Sciatic nerve (tissue), 2 donors: ENCODE results near the gene RCC2. TPM values are rescaled to one million over a fixed set of nuclear protein-coding genes. Genes with fewer than 3 reads are reported as not detected.

Experiments
- ATAC-seq: fragments of 200-7000 bp; cut with Tn5 transposase; one replicate; pipeline ENCODE4 v1.9.1; 2020; ENCODE audit warnings: mild to moderate bottlenecking, moderate library complexity
- DNase-seq: peaks from one replicate; pipeline ENCODE4 v3.0.0-alpha.2; 2020; ENCODE audit warnings: low spot score
- intact Hi-C: fragments of 100-400 bp; cut with DNase I; formaldehyde crosslinking; loops from one replicate; pipeline ENCODE4 v1.14.2; 2022
- total RNA-seq: library from RNA; stranded (reverse); fragmentation: NEBNext Ultra II Directional; extraction: Animal tissue kit (Norgen Biotek cat#: 25700); gene quantifications from one replicate; pipeline ENCODE4 v1.2.1, GENCODE V29; 2021
- donor health status: DM: no; HTN: no; CAD: no.
- donor health status: DM: no; HTN: no; CAD: no.

The RCC2 gene
- total RNA-seq, 1 donor from 2014 or later: 29.6 TPM

DNA sequence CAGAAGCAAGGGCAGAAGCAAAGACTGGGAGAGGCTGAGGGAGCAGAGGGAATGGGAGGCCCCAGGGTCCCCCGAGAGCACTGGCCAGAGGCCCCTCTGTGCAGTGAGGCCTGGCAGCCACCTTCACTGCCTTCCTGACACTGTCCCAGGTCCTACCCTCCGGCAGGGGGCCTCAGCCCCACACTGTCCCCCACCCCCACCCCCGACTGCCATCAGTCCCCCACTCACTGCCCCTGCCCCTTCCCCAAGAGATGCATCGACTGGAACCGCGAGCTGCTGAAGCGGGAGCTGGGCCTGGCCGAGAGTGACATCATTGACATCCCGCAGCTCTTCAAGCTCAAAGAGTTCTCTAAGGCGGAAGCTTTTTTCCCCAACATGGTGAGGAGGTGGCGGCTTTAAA lies 80.4 kb downstream of the RCC2 start:
- no peak for DNase-seq
- ATAC-seq: no peak
- intact Hi-C loops: no loop called here

DNA sequence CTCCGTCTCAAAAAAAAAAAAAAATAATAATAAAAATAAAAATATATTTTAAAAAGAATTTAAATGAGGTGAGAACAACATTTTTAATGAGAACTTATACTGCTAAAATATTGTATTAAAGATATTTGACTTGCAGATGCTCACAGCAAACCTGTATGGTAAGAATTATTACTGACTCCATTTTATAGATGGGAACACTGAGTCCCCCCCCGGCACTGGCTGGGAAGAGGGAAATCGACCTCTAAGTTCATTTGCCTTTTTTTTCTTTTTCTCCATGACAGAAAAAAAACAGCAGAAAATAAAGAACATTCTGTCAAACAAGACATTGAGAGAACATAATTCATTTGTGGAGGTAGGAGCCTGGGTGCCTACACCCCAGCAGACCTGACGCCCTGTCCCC lies 80.9 kb downstream of the RCC2 start:
- intact Hi-C loops: no loop called here
- no peak for DNase-seq
- no peak for ATAC-seq

Other genes with a start within 250 kb of the RCC2 start
- gene PADI1, start 234.5 kb downstream of the RCC2 start, total RNA-seq: not detected
- not detected for gene PADI3, start 190.6 kb downstream of the RCC2 start, total RNA-seq
- 3.8 TPM for gene PADI4, start 131.5 kb downstream of the RCC2 start, total RNA-seq
- not detected for gene PADI6, start 67.5 kb downstream of the RCC2 start, total RNA-seq
- gene ARHGEF10L, start 100.0 kb upstream of the RCC2 start, total RNA-seq: 34.3 TPM